Measurements from ENCODE around the gene LRRC70. TPM values are rescaled to one million over a fixed set of nuclear protein-coding genes. Genes with fewer than 3 reads are reported as not detected.

The LRRC70 gene, protein sequence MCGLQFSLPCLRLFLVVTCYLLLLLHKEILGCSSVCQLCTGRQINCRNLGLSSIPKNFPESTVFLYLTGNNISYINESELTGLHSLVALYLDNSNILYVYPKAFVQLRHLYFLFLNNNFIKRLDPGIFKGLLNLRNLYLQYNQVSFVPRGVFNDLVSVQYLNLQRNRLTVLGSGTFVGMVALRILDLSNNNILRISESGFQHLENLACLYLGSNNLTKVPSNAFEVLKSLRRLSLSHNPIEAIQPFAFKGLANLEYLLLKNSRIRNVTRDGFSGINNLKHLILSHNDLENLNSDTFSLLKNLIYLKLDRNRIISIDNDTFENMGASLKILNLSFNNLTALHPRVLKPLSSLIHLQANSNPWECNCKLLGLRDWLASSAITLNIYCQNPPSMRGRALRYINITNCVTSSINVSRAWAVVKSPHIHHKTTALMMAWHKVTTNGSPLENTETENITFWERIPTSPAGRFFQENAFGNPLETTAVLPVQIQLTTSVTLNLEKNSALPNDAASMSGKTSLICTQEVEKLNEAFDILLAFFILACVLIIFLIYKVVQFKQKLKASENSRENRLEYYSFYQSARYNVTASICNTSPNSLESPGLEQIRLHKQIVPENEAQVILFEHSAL
- polyA plus RNA-seq, result 1 to 10 TPM in 3 of 4 donors, not detected in 1; 1.4 to 4.9 (median 3.0) TPM
- long read RNA-seq, donor 1, partial matches to known transcripts, result 0 of 4 reads
- long read RNA-seq, donor 1, other reads (novel, unspliced or antisense), result 0 of 4 reads
- long read RNA-seq, donor 2, result 0 reads
- long read RNA-seq, donor 3, partial matches to known transcripts, result 0 of 1 reads
- long read RNA-seq, donor 3, other reads (novel, unspliced or antisense), result 0 of 1 reads
- long read RNA-seq, donor 4, result 0 reads
- long read RNA-seq, donor 5, partial matches to known transcripts, result 0 of 1 reads
- long read RNA-seq, donor 5, other reads (novel, unspliced or antisense), result 0 of 1 reads
- long read RNA-seq, donor 6, partial matches to known transcripts, result 0 of 1 reads
- long read RNA-seq, donor 6, other reads (novel, unspliced or antisense), result 0 of 1 reads
- long read RNA-seq, donor 7, partial matches to known transcripts, result 0 of 3 reads
- long read RNA-seq, donor 7, other reads (novel, unspliced or antisense), result 0 of 3 reads
- long read RNA-seq, donor 8, result 0 reads
- long read RNA-seq, donor 9, result 0 reads
- long read RNA-seq, donor 10, partial matches to known transcripts, result 0 of 2 reads
- long read RNA-seq, donor 10, other reads (novel, unspliced or antisense), result 0 of 2 reads

DNA sequence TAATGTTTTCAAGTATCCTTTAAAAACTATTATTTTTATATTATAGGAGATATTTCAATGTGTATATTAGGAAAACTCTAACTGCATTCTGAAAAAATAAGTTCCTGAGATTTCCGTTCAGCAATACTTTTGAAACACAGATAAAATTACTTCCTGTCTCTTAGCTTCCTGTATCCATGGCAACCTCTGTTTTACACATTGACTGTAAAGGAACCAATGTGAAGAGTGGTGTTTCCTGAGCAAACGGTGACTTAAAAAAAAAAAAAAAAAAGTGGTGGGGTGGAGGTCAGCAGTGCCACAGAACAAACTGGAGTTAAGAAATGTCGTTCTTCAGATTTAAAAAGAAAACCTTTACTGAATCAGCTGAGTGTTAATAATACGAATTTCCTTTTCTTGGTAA lies at the start of gene LRRC70:
Gene LRRC70, plus strand, starts transcription at position 280 of the 400 bp plus-strand sequence. CDS start 620 bp downstream, outside the sequence.
- Histone ChIP-seq H3K27ac (ENCODE audit: low read depth in 1 of 3, low read length in 2 of 3) (no peak within 1 kb of the TSS), H3K4me1 (ENCODE audit: control insufficient read depth in 3 of 3, insufficient read depth in 2 of 3, low read depth in 1 of 3, low read length in 2 of 3) (no peaks in the 10 kb centered on the region), H3K27me3 (ENCODE audit: control insufficient read depth in 3 of 3, insufficient read depth in 3 of 3, low read length in 3 of 3) (no peaks in the 10 kb centered on the region), H3K9me3 (ENCODE audit: control insufficient read depth in 2 of 2, insufficient read depth in 1 of 2, low read depth in 1 of 2, low read length in 1 of 2) (no peaks in the 10 kb centered on the region), H3K4me3 (ENCODE audit: low read depth in 1 of 3, low read length in 3 of 3) (no peak within 1 kb of the TSS), H3K36me3 (ENCODE audit: control insufficient read depth in 3 of 3, insufficient read depth in 2 of 3, low read depth in 1 of 3, low read length in 3 of 3) (no peaks in the 10 kb centered on the region)
- WGBS, 3 donors, result 39 to 79% (median 66%) methylated on average over 4 of the region's 4 CpGs
- no peak for FAIRE-seq
- peak; percentile 6 to 23 for DNase-seq

DNA sequence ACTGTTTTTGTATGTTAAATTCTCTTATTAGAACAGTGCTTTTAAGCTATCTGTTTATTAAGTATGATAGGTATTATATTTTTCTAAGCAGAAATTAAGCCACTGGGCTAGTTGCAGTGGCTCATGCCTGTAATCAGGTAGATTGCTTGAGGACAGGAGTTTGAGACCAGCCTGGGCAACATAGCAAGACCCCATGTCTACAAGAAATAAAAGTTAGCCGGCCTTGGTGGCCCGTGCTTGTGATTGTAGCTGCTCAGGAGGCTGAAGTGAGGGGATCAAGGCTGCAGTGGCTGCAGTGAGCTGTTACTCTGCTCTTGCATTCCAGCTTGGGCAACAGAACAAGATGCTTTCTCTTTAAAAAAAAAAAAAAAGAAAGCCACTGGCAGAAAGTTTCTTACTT lies 45.0 kb upstream of the LRRC70 start:
- no peak for FAIRE-seq
- 97 to 100% (median 98%) methylated on average over 2 of the region's 2 CpGs for WGBS, 3 donors
- H3K27ac ChIP-seq (ENCODE audit: low read depth in 1 of 3, low read length in 2 of 3), result no peak overlapping the region
- H3K9me3 ChIP-seq (ENCODE audit: control insufficient read depth in 2 of 2, insufficient read depth in 1 of 2, low read depth in 1 of 2, low read length in 1 of 2), result no peaks in the 10 kb centered on the region
- no peak overlapping the region for H3K4me3 ChIP-seq (ENCODE audit: low read depth in 1 of 3, low read length in 3 of 3)
- no peak for DNase-seq
- H3K36me3 ChIP-seq (ENCODE audit: control insufficient read depth in 3 of 3, insufficient read depth in 2 of 3, low read depth in 1 of 3, low read length in 3 of 3), result peaks cover 0 to 8% (median 2%) of the 10 kb centered on the region in 3 donors
- no peaks in the 10 kb centered on the region for H3K4me1 ChIP-seq (ENCODE audit: control insufficient read depth in 3 of 3, insufficient read depth in 2 of 3, low read depth in 1 of 3, low read length in 2 of 3)
- no peaks in the 10 kb centered on the region for H3K27me3 ChIP-seq (ENCODE audit: control insufficient read depth in 3 of 3, insufficient read depth in 3 of 3, low read length in 3 of 3)

GRCh38 chr5:62534461-62535236 lies 44.0 kb upstream of the LRRC70 start:
- H3K4me3 ChIP-seq (ENCODE audit: low read depth in 1 of 3, low read length in 3 of 3), result no peak overlapping the region
- no peak overlapping the region for H3K27ac ChIP-seq (ENCODE audit: low read depth in 1 of 3, low read length in 2 of 3)
- peaks cover 0 to 8% (median 2%) of the 10 kb centered on the region in 3 donors for H3K36me3 ChIP-seq (ENCODE audit: control insufficient read depth in 3 of 3, insufficient read depth in 2 of 3, low read depth in 1 of 3, low read length in 3 of 3)
- no peaks in the 10 kb centered on the region for H3K4me1 ChIP-seq (ENCODE audit: control insufficient read depth in 3 of 3, insufficient read depth in 2 of 3, low read depth in 1 of 3, low read length in 2 of 3)
- DNase-seq (no peak), FAIRE-seq (no peak)
- no peaks in the 10 kb centered on the region for H3K9me3 ChIP-seq (ENCODE audit: control insufficient read depth in 2 of 2, insufficient read depth in 1 of 2, low read depth in 1 of 2, low read length in 1 of 2)
- 70 to 94% (median 75%) methylated on average over 4 of the region's 4 CpGs for WGBS, 3 donors
- no peaks in the 10 kb centered on the region for H3K27me3 ChIP-seq (ENCODE audit: control insufficient read depth in 3 of 3, insufficient read depth in 3 of 3, low read length in 3 of 3)

DNA sequence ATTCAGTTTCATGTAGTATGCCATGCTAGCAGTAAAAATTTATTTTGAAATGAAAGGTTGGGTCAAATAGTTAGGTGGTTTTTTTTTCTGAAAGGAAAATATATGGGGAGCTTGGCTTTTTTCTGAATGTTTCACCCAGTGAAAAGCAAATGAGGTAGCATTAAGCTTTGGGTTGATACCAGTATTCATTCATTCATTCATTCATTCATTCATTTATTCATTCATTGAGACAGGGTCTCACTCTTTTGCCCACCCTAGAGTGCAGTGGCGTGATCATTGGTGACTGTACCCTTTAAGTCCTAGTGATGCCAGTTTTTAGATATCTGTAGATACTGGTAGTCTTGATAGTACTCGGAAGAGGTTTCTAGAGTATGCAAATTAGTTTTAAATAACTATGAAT lies 42.4 kb upstream of the LRRC70 start:
- FAIRE-seq, result no peak
- 95 to 97% (median 96%) methylated on average over 2 of the region's 2 CpGs for WGBS, 3 donors

GRCh38 chr5:62536783-62537182 lies 41.8 kb upstream of the LRRC70 start:
- Histone ChIP-seq H3K4me3 (ENCODE audit: low read depth in 1 of 3, low read length in 3 of 3) (no peak overlapping the region), H3K27ac (ENCODE audit: low read depth in 1 of 3, low read length in 2 of 3) (no peak overlapping the region), H3K27me3 (ENCODE audit: control insufficient read depth in 3 of 3, insufficient read depth in 3 of 3, low read length in 3 of 3) (no peaks in the 10 kb centered on the region), H3K36me3 (ENCODE audit: control insufficient read depth in 3 of 3, insufficient read depth in 2 of 3, low read depth in 1 of 3, low read length in 3 of 3) (peaks cover 0 to 8% (median 0%) of the 10 kb centered on the region in 3 donors), H3K4me1 (ENCODE audit: control insufficient read depth in 3 of 3, insufficient read depth in 2 of 3, low read depth in 1 of 3, low read length in 2 of 3) (no peaks in the 10 kb centered on the region), H3K9me3 (ENCODE audit: control insufficient read depth in 2 of 2, insufficient read depth in 1 of 2, low read depth in 1 of 2, low read length in 1 of 2) (no peaks in the 10 kb centered on the region)
- 94 to 97% (median 94%) methylated on average over 2 of the region's 2 CpGs for WGBS, 3 donors
- no peak for DNase-seq
- no peak for FAIRE-seq

More for the DNA sequence above, 42.4 kb upstream of the LRRC70 start:
- Histone ChIP-seq H3K27ac (ENCODE audit: low read depth in 1 of 3, low read length in 2 of 3) (no peak overlapping the region), H3K4me3 (ENCODE audit: low read depth in 1 of 3, low read length in 3 of 3) (no peak overlapping the region), H3K4me1 (ENCODE audit: control insufficient read depth in 3 of 3, insufficient read depth in 2 of 3, low read depth in 1 of 3, low read length in 2 of 3) (no peaks in the 10 kb centered on the region), H3K36me3 (ENCODE audit: control insufficient read depth in 3 of 3, insufficient read depth in 2 of 3, low read depth in 1 of 3, low read length in 3 of 3) (peaks cover 0 to 8% (median 0%) of the 10 kb centered on the region in 3 donors), H3K27me3 (ENCODE audit: control insufficient read depth in 3 of 3, insufficient read depth in 3 of 3, low read length in 3 of 3) (no peaks in the 10 kb centered on the region), H3K9me3 (ENCODE audit: control insufficient read depth in 2 of 2, insufficient read depth in 1 of 2, low read depth in 1 of 2, low read length in 1 of 2) (no peaks in the 10 kb centered on the region)
- DNase-seq, result no peak

DNA sequence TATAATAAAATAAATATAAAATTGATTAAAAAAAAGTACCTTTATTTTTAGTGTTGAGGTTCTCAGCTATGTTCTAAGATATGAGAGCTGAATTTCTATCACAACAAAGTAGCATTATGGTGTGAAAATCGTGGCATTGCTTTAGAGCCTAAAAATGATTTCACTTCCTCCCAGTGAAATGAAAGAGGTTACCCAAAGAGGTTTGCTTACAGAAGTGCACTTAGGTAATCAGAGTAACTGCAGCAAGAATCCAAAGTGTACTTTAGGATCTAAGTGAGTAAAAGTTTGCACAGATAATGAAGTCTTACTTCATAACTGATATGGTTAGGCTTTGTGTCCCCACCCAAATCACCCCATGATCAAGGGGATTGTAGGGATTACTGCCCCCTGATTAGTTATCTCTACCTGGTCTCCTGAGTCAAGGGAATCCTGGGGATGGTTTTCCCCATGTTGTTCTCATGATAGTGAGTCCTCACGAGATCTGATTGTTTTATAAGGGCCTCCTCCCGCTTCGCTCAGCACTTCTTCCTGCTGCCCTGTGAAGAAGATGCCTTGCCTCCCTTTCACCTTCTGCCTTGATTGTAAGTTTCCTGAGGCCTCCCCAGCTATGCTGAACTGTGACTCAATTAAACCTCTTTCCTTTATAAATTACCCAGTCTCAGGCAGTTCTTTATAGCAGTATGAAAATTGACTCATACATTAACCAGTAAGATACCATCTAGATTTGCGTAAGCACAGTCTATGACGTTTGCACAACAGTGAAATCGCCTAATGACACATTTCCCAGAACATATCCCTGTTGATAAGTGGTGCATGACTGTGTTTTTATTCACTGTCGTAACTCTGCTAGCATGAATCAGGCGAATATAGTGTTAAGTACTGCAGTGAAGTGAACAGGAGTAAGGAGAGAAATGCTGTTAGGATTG lies 40.3 kb upstream of the LRRC70 start:
- WGBS, 3 donors, result 82 to 85% (median 84%) methylated on average over 9 of the region's 9 CpGs
- FAIRE-seq (no peak), DNase-seq (peak in 1 of 2 donors; percentile 13)
- H3K27ac ChIP-seq (ENCODE audit: low read depth in 1 of 3, low read length in 2 of 3), result no peak overlapping the region
- H3K4me1 ChIP-seq (ENCODE audit: control insufficient read depth in 3 of 3, insufficient read depth in 2 of 3, low read depth in 1 of 3, low read length in 2 of 3), result no peaks in the 10 kb centered on the region
- H3K9me3 ChIP-seq (ENCODE audit: control insufficient read depth in 2 of 2, insufficient read depth in 1 of 2, low read depth in 1 of 2, low read length in 1 of 2), result no peaks in the 10 kb centered on the region
- no peaks in the 10 kb centered on the region for H3K27me3 ChIP-seq (ENCODE audit: control insufficient read depth in 3 of 3, insufficient read depth in 3 of 3, low read length in 3 of 3)
- peaks cover 0 to 8% (median 0%) of the 10 kb centered on the region in 3 donors for H3K36me3 ChIP-seq (ENCODE audit: control insufficient read depth in 3 of 3, insufficient read depth in 2 of 3, low read depth in 1 of 3, low read length in 3 of 3)
- H3K4me3 ChIP-seq (ENCODE audit: low read depth in 1 of 3, low read length in 3 of 3), result no peak overlapping the region

DNA sequence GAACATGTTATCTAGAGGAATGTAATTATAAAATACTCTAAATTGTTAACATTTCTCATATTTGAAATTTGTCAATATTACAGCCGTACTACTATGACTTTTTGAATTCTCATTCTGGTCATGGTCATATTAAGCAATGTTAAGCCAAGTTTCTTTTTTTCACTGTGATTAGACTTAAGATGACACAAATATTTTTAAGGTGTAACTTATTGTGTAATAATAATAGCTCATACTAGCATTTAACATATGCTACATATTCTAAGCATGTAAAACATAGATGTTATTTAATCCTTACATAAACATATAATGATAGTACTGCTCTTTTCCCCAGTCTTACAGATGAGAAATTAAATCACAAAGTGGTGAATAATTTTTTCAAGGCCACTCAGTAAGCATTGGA lies 35.9 kb upstream of the LRRC70 start:
- Histone ChIP-seq H3K36me3 (ENCODE audit: control insufficient read depth in 3 of 3, insufficient read depth in 2 of 3, low read depth in 1 of 3, low read length in 3 of 3) (peaks cover 0 to 5% (median 0%) of the 10 kb centered on the region in 3 donors), H3K27me3 (ENCODE audit: control insufficient read depth in 3 of 3, insufficient read depth in 3 of 3, low read length in 3 of 3) (no peaks in the 10 kb centered on the region), H3K27ac (ENCODE audit: low read depth in 1 of 3, low read length in 2 of 3) (no peak overlapping the region), H3K4me1 (ENCODE audit: control insufficient read depth in 3 of 3, insufficient read depth in 2 of 3, low read depth in 1 of 3, low read length in 2 of 3) (no peaks in the 10 kb centered on the region), H3K4me3 (ENCODE audit: low read depth in 1 of 3, low read length in 3 of 3) (no peak overlapping the region), H3K9me3 (ENCODE audit: control insufficient read depth in 2 of 2, insufficient read depth in 1 of 2, low read depth in 1 of 2, low read length in 1 of 2) (no peaks in the 10 kb centered on the region)
- DNase-seq (no peak), FAIRE-seq (no peak)
- WGBS, 3 donors, result 94 to 98% (median 98%) methylated on average over 1 of the region's 1 CpG
